ENCODE measurements around the gene ACOXL.

DNA sequence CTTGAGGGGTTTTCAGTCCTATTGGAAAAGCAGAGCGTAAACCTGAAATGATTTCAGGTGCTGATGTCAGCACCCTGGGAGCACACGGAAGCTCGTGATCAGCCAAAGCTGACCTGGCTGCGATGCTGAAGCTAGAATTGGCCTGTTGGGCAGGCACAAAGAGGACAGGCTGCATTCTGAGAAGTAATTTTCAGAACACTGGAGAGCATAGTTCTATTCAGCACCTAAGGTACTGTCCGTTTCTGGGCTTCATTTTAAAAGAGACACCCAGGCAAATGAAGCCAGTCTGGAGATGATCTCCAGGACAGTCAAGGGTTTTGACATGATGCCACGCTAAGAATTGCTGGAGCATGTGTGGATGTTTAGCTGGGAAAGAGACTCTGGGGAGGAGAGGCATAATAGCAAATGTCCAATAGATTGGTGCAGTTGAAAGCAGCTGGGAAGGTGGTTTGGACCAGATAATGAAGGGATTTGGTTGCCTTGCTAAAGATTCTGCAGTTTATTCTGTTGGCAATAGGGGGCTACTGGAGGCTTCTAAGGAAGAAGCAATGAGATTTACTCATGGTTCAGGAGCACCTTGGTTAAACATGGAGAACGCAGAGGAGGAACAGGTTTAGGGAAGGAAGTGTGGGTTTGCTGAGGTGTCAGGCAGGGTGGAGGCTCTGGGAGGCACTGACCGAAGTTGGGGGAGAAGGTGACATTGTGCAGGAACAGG is 86.6 kb downstream of the ACOXL start:
- TF ChIP-seq, protein P1, sequence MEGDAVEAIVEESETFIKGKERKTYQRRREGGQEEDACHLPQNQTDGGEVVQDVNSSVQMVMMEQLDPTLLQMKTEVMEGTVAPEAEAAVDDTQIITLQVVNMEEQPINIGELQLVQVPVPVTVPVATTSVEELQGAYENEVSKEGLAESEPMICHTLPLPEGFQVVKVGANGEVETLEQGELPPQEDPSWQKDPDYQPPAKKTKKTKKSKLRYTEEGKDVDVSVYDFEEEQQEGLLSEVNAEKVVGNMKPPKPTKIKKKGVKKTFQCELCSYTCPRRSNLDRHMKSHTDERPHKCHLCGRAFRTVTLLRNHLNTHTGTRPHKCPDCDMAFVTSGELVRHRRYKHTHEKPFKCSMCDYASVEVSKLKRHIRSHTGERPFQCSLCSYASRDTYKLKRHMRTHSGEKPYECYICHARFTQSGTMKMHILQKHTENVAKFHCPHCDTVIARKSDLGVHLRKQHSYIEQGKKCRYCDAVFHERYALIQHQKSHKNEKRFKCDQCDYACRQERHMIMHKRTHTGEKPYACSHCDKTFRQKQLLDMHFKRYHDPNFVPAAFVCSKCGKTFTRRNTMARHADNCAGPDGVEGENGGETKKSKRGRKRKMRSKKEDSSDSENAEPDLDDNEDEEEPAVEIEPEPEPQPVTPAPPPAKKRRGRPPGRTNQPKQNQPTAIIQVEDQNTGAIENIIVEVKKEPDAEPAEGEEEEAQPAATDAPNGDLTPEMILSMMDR (IDR thresholded peaks at IDR 0.05): no peak
- no peak for TF ChIP-seq POLR2A (IDR thresholded peaks at IDR 0.05)

All from body of pancreas (tissue), 4 donors.